Globus pallidus (tissue), 1 donor: ENCODE results near the gene GRAP2.
A peak's percentile ranks its signal among the peaks of the same experiment; 100 is the strongest.
"Not testable (repeated sequence)": the region's sequence is repeated elsewhere in the genome, so short reads cannot be mapped to it uniquely, and the experiment has no call there.

Experiments
- DNase-seq: peaks from one replicate; pipeline ENCODE4 v3.0.0-alpha.2; 2015; ENCODE audit warnings: low spot score

GRAP2 gene

GRCh38 chr22:39897841-39898240 is 3.0 kb upstream of the GRAP2 start:
- DNase-seq, result no peak

- no peak for DNase-seq
Measured at GRCh38 chr22:39898997-39899396, 1.9 kb upstream of the GRAP2 start.

- no peak for DNase-seq
Measured at GRCh38 chr22:39901565-39902146, 772 bp downstream of the GRAP2 start.

- not testable (repeated sequence) for DNase-seq
Measured at GRCh38 chr22:39904024-39904423, 3.1 kb downstream of the GRAP2 start.

GRCh38 chr22:39904862-39905261 is 4.0 kb downstream of the GRAP2 start:
- no peak for DNase-seq

GRCh38 chr22:39905687-39906086 is 4.8 kb downstream of the GRAP2 start:
- DNase-seq, result no peak

- DNase-seq, result no peak
Measured at GRCh38 chr22:39906207-39906606, 5.3 kb downstream of the GRAP2 start.

- no peak for DNase-seq
Measured at GRCh38 chr22:39907047-39907446, 6.2 kb downstream of the GRAP2 start.

GRCh38 chr22:39907605-39908097 is 6.8 kb downstream of the GRAP2 start:
- no peak for DNase-seq

GRCh38 chr22:39908136-39908535 is 7.3 kb downstream of the GRAP2 start:
- no peak for DNase-seq

- no peak for DNase-seq
Measured at GRCh38 chr22:39908737-39909136, 7.9 kb downstream of the GRAP2 start.

GRCh38 chr22:39910876-39911613 is 10.2 kb downstream of the GRAP2 start:
- DNase-seq, result no peak

GRCh38 chr22:39913321-39913720 is 12.4 kb downstream of the GRAP2 start:
- DNase-seq, result no peak

GRCh38 chr22:39913886-39914285 is 13.0 kb downstream of the GRAP2 start:
- no peak for DNase-seq

- no peak for DNase-seq
Measured at GRCh38 chr22:39914584-39914983, 13.7 kb downstream of the GRAP2 start.

GRCh38 chr22:39915295-39915726 is 14.4 kb downstream of the GRAP2 start:
- DNase-seq, result peak; percentile 26

- DNase-seq, result peak; percentile 23
Measured at GRCh38 chr22:39916496-39916895, 15.6 kb downstream of the GRAP2 start.

GRCh38 chr22:39917197-39917643 is 16.3 kb downstream of the GRAP2 start:
- no peak for DNase-seq

- DNase-seq, result no peak
Measured at GRCh38 chr22:39917776-39918495, 17.1 kb downstream of the GRAP2 start.

GRCh38 chr22:39920134-39920743 is 19.4 kb downstream of the GRAP2 start:
- DNase-seq, result no peak

GRCh38 chr22:39923696-39924095 is 22.8 kb downstream of the GRAP2 start:
- no peak for DNase-seq

- no peak for DNase-seq
Measured at GRCh38 chr22:39924286-39924685, 23.4 kb downstream of the GRAP2 start.
